SJCRH30 (cell line): ENCODE data around the gene OLIG1. TPM values are rescaled to one million over a fixed set of nuclear protein-coding genes. Genes with fewer than 3 reads are reported as not detected.
A peak's percentile ranks its signal among the peaks of the same experiment; 100 is the strongest.

ENCODE experiments used
- DNase-seq, 2 experiments: peaks; one replicate each; pipeline ENCODE4 v3.0.0-alpha.2; 2015 to 2020
- H3K27ac ChIP-seq: fragments of 250-450 bp; sonication (Bioruptor Pico); 2 replicates; pipeline ENCODE4 v1.5.1; 2020; ENCODE audit warnings: mild to moderate bottlenecking, moderate library complexity
- H3K27me3 ChIP-seq: fragments of 250-450 bp; sonication (Bioruptor Pico); 2 replicates; pipeline ENCODE4 v1.5.1; 2020; ENCODE audit warnings: mild to moderate bottlenecking, moderate library complexity
- H3K36me3 ChIP-seq: fragments of 250-450 bp; sonication (Bioruptor Pico); 2 replicates; pipeline ENCODE4 v1.5.1; 2020; ENCODE audit warnings: mild to moderate bottlenecking, moderate library complexity
- H3K4me1 ChIP-seq: fragments of 250-450 bp; sonication (Bioruptor Pico); 2 replicates; pipeline ENCODE4 v1.5.1; 2020; ENCODE audit warnings: mild to moderate bottlenecking, moderate library complexity
- H3K4me3 ChIP-seq: fragments of 250-450 bp; sonication (Bioruptor Pico); 2 replicates; pipeline ENCODE4 v1.5.1; 2020; ENCODE audit warnings: mild to moderate bottlenecking, moderate library complexity
- H3K9me3 ChIP-seq: fragments of 250-450 bp; sonication (Bioruptor Pico); replicated peaks from 2 replicates; pipeline ENCODE4 v1.5.1; 2020; ENCODE audit warnings: mild to moderate bottlenecking, moderate library complexity
- total RNA-seq: library from RNA; depleted of rRNA; stranded (reverse); fragments of >200 nt; shearing (Covaris generic); gene quantifications from 2 replicates; pipeline ENCODE4 v1.2.3, GENCODE V29; 2014; rRNA removed

OLIG1 gene, protein sequence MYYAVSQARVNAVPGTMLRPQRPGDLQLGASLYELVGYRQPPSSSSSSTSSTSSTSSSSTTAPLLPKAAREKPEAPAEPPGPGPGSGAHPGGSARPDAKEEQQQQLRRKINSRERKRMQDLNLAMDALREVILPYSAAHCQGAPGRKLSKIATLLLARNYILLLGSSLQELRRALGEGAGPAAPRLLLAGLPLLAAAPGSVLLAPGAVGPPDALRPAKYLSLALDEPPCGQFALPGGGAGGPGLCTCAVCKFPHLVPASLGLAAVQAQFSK
- 2.9 and 3.3 TPM in 2 replicates for total RNA-seq

GRCh38 chr21:33069994-33070743 is at the start of gene OLIG1:
Gene OLIG1 (plus strand): TSS chr21:33070141. CDS start chr21:33070247, 106 bp downstream.
- DNase-seq = peak; percentile 49 to 63
- Histone ChIP-seq H3K4me1 (peaks cover 21% of the 10 kb centered on the region), H3K36me3 (no peaks in the 10 kb centered on the region), H3K27me3 (no peaks in the 10 kb centered on the region), H3K9me3 (peaks cover 5% of the 10 kb centered on the region), H3K4me3 (peak within 1 kb of the TSS; percentile 56), H3K27ac (no peak within 1 kb of the TSS; the same call in 1 of the 2 replicates)

DNA sequence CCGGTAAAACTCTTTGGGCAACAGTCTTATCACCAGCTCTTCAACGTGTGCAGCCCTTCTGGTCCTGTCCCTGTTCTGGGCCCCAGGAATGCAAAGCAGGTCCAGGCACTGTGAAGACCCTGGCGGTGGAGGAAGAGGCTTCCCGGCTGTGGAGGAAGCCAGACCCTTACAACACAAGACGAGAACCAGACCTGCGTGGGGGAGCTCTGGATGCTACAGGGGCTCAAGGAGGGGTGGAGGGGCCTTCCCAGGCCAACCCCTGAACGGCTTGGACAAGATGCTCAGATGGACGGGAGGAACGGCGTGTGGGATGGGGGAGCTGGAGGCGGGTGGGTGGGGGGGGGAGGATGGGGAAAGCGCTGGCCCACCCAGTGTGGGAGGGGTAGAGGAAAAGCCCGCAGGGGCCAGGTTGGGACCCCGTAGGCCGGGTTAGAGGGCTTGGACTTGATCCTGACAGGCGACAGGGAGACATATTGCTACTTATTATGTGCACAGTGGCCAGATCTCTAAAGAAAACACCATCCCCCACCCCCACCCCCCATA is 49.3 kb upstream of the OLIG1 start:
- H3K27me3 ChIP-seq = 0 out of 2 replicates have a peak, but pooled peaks cover 2% of the 10 kb centered on the region
- no peak for DNase-seq
- no peaks in the 10 kb centered on the region for H3K36me3 ChIP-seq
- H3K4me1 ChIP-seq = peaks cover 2% of the 10 kb centered on the region; the same call in 1 of the 2 replicates
- H3K4me3 ChIP-seq = no peak overlapping the region
- H3K9me3 ChIP-seq = no peaks in the 10 kb centered on the region
- H3K27ac ChIP-seq = no peak overlapping the region

GRCh38 chr21:33021150-33021549 is 48.8 kb upstream of the OLIG1 start:
- 0 out of 2 replicates have a peak, but pooled peaks cover under 1% of the 10 kb centered on the region for H3K27me3 ChIP-seq
- no peak for DNase-seq
- H3K9me3 ChIP-seq = no peaks in the 10 kb centered on the region
- no peak overlapping the region for H3K4me3 ChIP-seq
- peaks cover 2% of the 10 kb centered on the region; the same call in 1 of the 2 replicates for H3K4me1 ChIP-seq
- no peak overlapping the region for H3K27ac ChIP-seq
- H3K36me3 ChIP-seq = no peaks in the 10 kb centered on the region

DNA sequence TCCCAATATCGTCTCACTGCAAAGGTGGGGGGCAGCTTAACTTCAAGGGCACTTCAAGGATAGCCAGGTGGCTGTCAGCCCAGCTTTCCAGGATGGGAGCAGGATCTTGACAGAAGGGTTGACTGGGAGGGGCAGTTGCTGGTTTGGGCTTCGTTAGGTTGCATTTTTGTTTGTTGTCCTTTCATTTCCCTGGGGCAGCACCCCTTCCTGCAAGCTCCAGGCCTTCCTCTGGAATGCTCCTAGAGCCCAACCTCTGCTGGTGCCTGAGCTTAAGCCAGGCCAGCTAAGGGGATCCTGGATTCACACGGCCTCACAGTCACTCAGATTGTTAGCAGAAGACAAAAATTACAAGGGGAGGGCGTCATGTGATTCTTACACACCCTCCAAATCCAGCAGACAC is 48.3 kb upstream of the OLIG1 start:
- Histone ChIP-seq H3K4me3 (no peak overlapping the region), H3K4me1 (peaks cover 4% of the 10 kb centered on the region; the same call in 1 of the 2 replicates), H3K36me3 (no peaks in the 10 kb centered on the region), H3K27me3 (no peaks in the 10 kb centered on the region), H3K27ac (no peak overlapping the region), H3K9me3 (no peaks in the 10 kb centered on the region)
- no peak for DNase-seq

DNA sequence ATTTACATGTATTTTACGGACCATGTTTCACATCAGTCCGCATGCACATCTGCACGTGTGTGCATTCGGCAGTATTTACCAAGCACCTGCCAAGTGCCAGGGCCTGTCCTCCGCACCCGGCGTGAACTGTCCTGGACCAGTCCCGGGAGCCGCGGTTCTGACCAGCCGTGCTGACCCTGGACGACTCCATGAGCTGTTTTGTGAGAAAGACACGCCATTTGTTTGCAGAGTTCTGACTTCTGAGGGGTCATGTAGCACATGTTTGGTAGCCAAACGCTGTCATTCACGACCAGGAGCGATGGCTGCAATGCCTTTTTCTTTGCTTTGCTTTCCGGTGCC is 47.5 kb upstream of the OLIG1 start:
- Histone ChIP-seq H3K36me3 (no peaks in the 10 kb centered on the region), H3K9me3 (no peaks in the 10 kb centered on the region), H3K4me1 (peaks cover 6% of the 10 kb centered on the region; the same call in 1 of the 2 replicates), H3K27ac (no peak overlapping the region), H3K27me3 (no peaks in the 10 kb centered on the region), H3K4me3 (no peak overlapping the region)
- DNase-seq = no peak

- DNase-seq = no peak
- Histone ChIP-seq H3K4me3 (no peak overlapping the region), H3K27ac (no peak overlapping the region), H3K4me1 (peaks cover 6% of the 10 kb centered on the region; the same call in 1 of the 2 replicates), H3K27me3 (no peaks in the 10 kb centered on the region), H3K9me3 (no peaks in the 10 kb centered on the region), H3K36me3 (peaks cover under 1% of the 10 kb centered on the region; the same call in 1 of the 2 replicates)
Measured at GRCh38 chr21:33022828-33023573, 46.9 kb upstream of the OLIG1 start.

DNA sequence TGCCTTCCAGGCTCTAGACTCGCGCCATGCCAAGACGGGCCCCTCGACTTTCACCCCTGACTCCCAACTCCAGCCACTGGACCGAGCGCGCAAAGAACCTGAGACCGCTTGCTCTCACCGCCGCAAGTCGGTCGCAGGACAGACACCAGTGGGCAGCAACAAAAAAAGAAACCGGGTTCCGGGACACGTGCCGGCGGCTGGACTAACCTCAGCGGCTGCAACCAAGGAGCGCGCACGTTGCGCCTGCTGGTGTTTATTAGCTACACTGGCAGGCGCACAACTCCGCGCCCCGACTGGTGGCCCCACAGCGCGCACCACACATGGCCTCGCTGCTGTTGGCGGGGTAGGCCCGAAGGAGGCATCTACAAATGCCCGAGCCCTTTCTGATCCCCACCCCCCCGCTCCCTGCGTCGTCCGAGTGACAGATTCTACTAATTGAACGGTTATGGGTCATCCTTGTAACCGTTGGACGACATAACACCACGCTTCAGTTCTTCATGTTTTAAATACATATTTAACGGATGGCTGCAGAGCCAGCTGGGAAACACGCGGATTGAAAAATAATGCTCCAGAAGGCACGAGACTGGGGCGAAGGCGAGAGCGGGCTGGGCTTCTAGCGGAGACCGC is 46.3 kb upstream of the OLIG1 start:
- no peak overlapping the region for H3K27ac ChIP-seq
- DNase-seq = no peak
- peaks cover 7% of the 10 kb centered on the region for H3K36me3 ChIP-seq
- H3K4me3 ChIP-seq = no peak overlapping the region
- H3K4me1 ChIP-seq = peaks cover 6% of the 10 kb centered on the region; the same call in 1 of the 2 replicates
- no peaks in the 10 kb centered on the region for H3K9me3 ChIP-seq
- no peaks in the 10 kb centered on the region for H3K27me3 ChIP-seq

- no peaks in the 10 kb centered on the region for H3K9me3 ChIP-seq
Measured at GRCh38 chr21:33024201-33025103, 45.5 kb upstream of the OLIG1 start.

DNA sequence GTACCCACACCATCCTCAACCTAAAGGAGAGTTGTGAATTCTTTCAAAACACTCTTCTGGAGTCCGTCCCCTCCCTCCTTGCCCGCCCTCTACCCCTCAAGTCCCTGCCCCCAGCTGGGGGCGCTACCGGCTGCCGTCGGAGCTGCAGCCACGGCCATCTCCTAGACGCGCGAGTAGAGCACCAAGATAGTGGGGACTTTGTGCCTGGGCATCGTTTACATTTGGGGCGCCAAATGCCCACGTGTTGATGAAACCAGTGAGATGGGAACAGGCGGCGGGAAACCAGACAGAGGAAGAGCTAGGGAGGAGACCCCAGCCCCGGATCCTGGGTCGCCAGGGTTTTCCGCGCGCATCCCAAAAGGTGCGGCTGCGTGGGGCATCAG is 44.8 kb upstream of the OLIG1 start:
- peaks cover 10% of the 10 kb centered on the region for H3K36me3 ChIP-seq
- no peaks in the 10 kb centered on the region for H3K9me3 ChIP-seq
- peak overlapping the region; percentile 58 for H3K27ac ChIP-seq
- DNase-seq = peak; percentile 83 to 86
- no peaks in the 10 kb centered on the region for H3K27me3 ChIP-seq
- H3K4me3 ChIP-seq = peak overlapping the region; percentile 69
- peaks cover 6% of the 10 kb centered on the region; the same call in 1 of the 2 replicates for H3K4me1 ChIP-seq

More at GRCh38 chr21:33024201-33025103, 45.5 kb upstream of the OLIG1 start:
- Histone ChIP-seq H3K27me3 (no peaks in the 10 kb centered on the region), H3K4me3 (peak overlapping the region; percentile 69), H3K27ac (no peak overlapping the region; the same call in 1 of the 2 replicates), H3K36me3 (peaks cover 10% of the 10 kb centered on the region), H3K4me1 (peaks cover 6% of the 10 kb centered on the region; the same call in 1 of the 2 replicates)
- DNase-seq = no peak

DNA sequence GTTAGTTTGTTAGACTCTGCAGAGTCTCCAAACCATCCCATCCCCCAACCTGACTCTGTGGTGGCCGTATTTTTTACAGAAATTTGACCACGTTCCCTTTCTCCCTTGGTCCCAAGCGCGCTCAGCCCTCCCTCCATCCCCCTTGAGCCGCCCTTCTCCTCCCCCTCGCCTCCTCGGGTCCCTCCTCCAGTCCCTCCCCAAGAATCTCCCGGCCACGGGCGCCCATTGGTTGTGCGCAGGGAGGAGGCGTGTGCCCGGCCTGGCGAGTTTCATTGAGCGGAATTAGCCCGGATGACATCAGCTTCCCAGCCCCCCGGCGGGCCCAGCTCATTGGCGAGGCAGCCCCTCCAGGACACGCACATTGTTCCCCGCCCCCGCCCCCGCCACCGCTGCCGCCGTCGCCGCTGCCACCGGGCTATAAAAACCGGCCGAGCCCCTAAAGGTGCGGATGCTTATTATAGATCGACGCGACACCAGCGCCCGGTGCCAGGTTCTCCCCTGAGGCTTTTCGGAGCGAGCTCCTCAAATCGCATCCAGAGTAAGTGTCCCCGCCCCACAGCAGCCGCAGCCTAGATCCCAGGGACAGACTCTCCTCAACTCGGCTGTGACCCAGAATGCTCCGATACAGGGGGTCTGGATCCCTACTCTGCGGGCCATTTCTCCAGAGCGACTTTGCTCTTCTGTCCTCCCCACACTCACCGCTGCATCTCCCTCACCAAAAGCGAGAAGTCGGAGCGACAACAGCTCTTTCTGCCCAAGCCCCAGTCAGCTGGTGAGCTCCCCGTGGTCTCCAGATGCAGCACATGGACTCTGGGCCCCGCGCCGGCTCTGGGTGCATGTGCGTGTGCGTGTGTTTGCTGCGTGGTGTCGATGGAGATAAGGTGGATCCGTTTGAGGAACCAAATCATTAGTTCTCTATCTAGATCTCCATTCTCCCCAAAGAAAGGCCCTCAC is 44.2 kb upstream of the OLIG1 start, which contains the start of gene OLIG2:
TSS of gene OLIG2 (plus strand) at position 447 of the 954 bp plus-strand sequence. CDS start 928 bp downstream, outside the sequence.
- peak; percentile 96 to 97 for DNase-seq
- H3K4me1 ChIP-seq = peaks cover 6% of the 10 kb centered on the region; the same call in 1 of the 2 replicates
- peak within 1 kb of the TSS; percentile 58 for H3K27ac ChIP-seq
- peak within 1 kb of the TSS; percentile 69 for H3K4me3 ChIP-seq
- no peaks in the 10 kb centered on the region for H3K9me3 ChIP-seq
- no peaks in the 10 kb centered on the region for H3K27me3 ChIP-seq
- peaks cover 10% of the 10 kb centered on the region for H3K36me3 ChIP-seq

GRCh38 chr21:33026443-33026858 is 43.5 kb upstream of the OLIG1 start:
- peak overlapping the region; percentile 69 for H3K4me3 ChIP-seq
- H3K36me3 ChIP-seq = peaks cover 10% of the 10 kb centered on the region
- peaks cover 6% of the 10 kb centered on the region; the same call in 1 of the 2 replicates for H3K4me1 ChIP-seq
- H3K27me3 ChIP-seq = no peaks in the 10 kb centered on the region
- no peaks in the 10 kb centered on the region for H3K9me3 ChIP-seq
- peak overlapping the region; percentile 58 for H3K27ac ChIP-seq
- DNase-seq = no peak

- no peak overlapping the region for H3K27ac ChIP-seq
- no peaks in the 10 kb centered on the region for H3K9me3 ChIP-seq
- H3K4me1 ChIP-seq = peaks cover 6% of the 10 kb centered on the region; the same call in 1 of the 2 replicates
- H3K4me3 ChIP-seq = peak overlapping the region; percentile 69; the same call in 1 of the 2 replicates
- H3K27me3 ChIP-seq = no peaks in the 10 kb centered on the region
- no peak for DNase-seq
- peaks cover 10% of the 10 kb centered on the region for H3K36me3 ChIP-seq
Measured at GRCh38 chr21:33026878-33027400, 43.0 kb upstream of the OLIG1 start.
